ENCODE results near the gene GJE1.

The GJE1 gene

DNA sequence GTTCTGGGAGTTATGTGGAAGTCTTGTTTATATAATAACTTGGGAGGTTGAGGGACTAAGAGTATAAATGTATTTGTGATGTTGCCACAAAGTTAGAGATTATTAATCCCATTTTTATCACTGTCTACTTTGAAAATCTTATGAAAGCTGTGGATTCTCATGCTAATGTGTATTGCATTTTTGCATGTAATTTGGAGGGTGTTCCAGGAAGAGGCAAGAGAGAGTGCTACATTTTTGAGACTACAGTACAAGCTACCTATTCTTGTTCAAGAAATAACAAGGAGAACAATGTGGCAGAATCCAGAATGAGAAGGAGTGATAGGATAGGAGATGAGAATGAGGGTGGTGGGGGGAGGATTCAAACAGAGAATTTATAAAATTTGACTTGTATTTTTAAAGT, 49.3 kb downstream of the GJE1 start:
- TF ChIP-seq, protein P1, sequence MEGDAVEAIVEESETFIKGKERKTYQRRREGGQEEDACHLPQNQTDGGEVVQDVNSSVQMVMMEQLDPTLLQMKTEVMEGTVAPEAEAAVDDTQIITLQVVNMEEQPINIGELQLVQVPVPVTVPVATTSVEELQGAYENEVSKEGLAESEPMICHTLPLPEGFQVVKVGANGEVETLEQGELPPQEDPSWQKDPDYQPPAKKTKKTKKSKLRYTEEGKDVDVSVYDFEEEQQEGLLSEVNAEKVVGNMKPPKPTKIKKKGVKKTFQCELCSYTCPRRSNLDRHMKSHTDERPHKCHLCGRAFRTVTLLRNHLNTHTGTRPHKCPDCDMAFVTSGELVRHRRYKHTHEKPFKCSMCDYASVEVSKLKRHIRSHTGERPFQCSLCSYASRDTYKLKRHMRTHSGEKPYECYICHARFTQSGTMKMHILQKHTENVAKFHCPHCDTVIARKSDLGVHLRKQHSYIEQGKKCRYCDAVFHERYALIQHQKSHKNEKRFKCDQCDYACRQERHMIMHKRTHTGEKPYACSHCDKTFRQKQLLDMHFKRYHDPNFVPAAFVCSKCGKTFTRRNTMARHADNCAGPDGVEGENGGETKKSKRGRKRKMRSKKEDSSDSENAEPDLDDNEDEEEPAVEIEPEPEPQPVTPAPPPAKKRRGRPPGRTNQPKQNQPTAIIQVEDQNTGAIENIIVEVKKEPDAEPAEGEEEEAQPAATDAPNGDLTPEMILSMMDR (conservative IDR thresholded peaks at IDR 0.05; ENCODE audit: low read length) = no peak
- DNase-seq (ENCODE audit: low read depth) = no peak
- H3K4me3 ChIP-seq (ENCODE audit: low read length) = no peak overlapping the region

DNA sequence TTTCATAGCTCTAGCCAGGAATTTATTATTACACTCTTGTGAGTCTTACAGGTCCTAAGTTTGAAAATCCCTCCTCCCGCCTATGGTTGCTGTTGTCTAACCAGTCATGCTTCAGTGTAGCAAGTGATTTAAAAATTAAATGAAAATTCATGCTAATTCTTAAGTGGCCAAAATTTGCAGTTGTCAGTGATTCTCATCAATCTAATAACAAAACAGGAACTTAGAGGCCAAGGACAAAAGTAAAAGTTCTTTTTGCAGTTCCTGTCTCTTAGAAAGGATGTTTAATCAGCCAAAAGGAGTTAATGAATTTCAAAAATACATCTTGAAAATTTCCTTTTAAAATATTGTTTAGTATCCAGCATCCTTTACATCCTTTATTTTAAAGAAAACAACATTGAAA, 50.6 kb downstream of the GJE1 start:
- TF ChIP-seq, protein P1 (conservative IDR thresholded peaks at IDR 0.05; ENCODE audit: low read length) = no peak
- no peak for DNase-seq (ENCODE audit: low read depth)
- H3K4me3 ChIP-seq (ENCODE audit: low read length) = no peak overlapping the region

DNA sequence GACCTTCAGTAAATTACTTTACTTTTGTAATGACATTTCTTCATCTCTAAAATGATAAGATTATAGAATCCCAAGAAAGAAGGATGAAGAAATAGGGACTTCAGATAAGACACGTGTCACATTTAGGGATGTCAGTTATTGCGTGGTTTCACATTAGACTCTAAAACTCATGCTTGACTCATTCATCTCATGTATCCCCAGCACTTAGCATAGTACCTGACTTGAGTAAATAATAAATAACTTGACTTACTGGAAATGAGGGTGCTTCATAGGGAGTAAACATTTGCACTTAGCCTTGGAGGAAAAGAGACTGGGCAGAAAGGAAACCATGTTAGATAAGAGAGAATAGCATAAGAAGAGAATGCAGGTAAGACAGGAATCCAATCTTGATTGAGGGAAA, 51.6 kb downstream of the GJE1 start:
- no peak for DNase-seq (ENCODE audit: low read depth)

More for the DNA sequence above, 51.6 kb downstream of the GJE1 start:
- H3K4me3 ChIP-seq (ENCODE audit: low read length) = no peak overlapping the region
- TF ChIP-seq, protein P1 (conservative IDR thresholded peaks at IDR 0.05; ENCODE audit: low read length) = no peak

Measured in AG10803 (cell line).